ENCODE results near the gene CTU2.

- TF ChIP-seq CTCF (IDR thresholded peaks at IDR 0.05) (no peak), POLR2A (IDR thresholded peaks at IDR 0.05) (no peak)
These were observed 29.6 kb upstream of the CTU2 start for GRCh38 chr16:88676502-88677242.
